ENCODE data around the gene PARP14.

Gene PARP14

DNA sequence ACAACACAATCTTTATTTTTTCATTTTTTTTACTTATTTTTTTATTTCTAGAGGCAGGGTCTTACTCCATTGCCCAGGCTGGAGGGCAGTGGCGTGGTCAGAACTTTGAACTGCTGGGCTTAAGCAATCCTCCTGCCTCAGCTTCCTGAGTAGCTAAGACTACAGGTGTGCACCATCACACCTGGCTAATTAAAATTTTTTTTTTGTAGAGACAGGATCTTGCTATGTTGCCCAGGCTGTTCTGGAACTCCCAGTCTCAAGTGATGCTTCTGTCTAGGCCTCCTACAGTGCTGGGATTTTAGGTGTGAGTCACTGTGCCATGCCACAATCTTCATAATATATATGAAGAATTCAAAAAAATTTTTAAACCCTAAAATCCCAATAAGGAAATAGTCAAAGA lies 92.2 kb downstream of the PARP14 start:
- WGBS, 2 experiments (ENCODE audit: insufficient coverage in 2 of 2): 71 to 100% methylated on average over 1 of the region's 1 CpG

DNA sequence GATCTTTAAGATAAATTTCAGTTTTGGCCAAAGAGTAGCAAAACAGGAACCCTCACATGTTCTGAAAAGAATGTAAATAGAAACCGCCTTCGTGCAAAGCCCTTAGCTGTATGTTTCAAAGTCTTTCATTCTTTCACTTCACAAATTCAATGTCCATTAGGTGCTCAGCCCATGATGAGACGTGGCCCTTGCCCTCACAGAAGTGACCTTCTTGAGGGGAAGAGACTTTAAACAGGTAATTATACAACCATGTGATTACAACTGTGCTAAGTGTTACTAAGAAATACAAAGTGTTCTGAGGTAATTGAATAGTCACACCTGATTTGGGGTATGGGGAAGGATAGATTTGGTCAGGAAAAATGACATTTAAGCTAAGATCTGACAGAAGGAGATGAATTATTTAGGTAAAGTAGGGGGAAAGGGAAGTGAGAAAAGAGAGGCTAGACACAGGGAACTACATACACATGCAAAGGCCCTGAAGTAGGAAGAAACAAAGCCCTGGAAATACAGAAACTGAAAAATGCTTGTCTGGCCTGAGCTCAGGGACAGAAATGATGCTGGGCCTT lies 93.4 kb downstream of the PARP14 start:
- no peak overlapping the region for H3K27ac ChIP-seq (ENCODE audit: low read depth, low read length, severe bottlenecking)
- H3K36me3 ChIP-seq (ENCODE audit: control insufficient read depth, insufficient read depth, low read length): no peaks in the 10 kb centered on the region
- 100% methylated on average over 2 of the region's 3 CpGs; no CpG with 5 or more reads in 1 of the 2 experiments for WGBS, 2 experiments (ENCODE audit: insufficient coverage in 2 of 2)

More for the DNA sequence above, 92.2 kb downstream of the PARP14 start:
- no peak overlapping the region for H3K4me3 ChIP-seq (ENCODE audit: extremely low read depth, insufficient read depth, low read length, poor library complexity, severe bottlenecking)
- no peaks in the 10 kb centered on the region for H3K4me1 ChIP-seq (ENCODE audit: control insufficient read depth, insufficient read depth, low read length, poor library complexity, severe bottlenecking)
- H3K36me3 ChIP-seq (ENCODE audit: control insufficient read depth, insufficient read depth, low read length): no peaks in the 10 kb centered on the region
- no peak overlapping the region for H3K27ac ChIP-seq (ENCODE audit: low read depth, low read length, severe bottlenecking)
- H3K9me3 ChIP-seq (ENCODE audit: control insufficient read depth, low read length): no peaks in the 10 kb centered on the region

DNA sequence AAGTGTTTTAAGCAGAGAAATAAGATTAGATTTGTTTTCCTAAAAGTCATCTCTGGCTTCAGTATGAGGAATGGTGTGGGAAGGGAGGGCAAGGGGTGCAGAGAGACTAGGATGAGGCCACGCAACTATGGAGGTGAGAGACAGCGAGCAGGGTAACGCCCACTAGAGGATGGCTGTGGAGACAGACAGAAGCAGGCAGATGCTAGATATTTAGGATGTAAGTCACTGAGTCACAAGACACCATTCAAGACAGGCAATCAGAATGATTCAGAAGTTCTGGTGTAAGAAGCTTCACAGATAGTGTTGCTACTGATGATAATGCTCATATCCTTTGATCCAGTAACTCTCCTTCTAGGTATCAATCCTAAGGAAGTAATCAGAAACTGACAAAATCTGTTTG lies 93.9 kb downstream of the PARP14 start:
- 81 to 94% methylated on average over 3 of the region's 3 CpGs for whole genome bisulfite sequencing, 2 experiments (ENCODE audit: insufficient coverage in 2 of 2)
- Histone ChIP-seq H3K4me3 (ENCODE audit: extremely low read depth, insufficient read depth, low read length, poor library complexity, severe bottlenecking) (no peak overlapping the region), H3K36me3 (ENCODE audit: control insufficient read depth, insufficient read depth, low read length) (no peaks in the 10 kb centered on the region), H3K9me3 (ENCODE audit: control insufficient read depth, low read length) (no peaks in the 10 kb centered on the region), H3K27ac (ENCODE audit: low read depth, low read length, severe bottlenecking) (no peak overlapping the region), H3K4me1 (ENCODE audit: control insufficient read depth, insufficient read depth, low read length, poor library complexity, severe bottlenecking) (no peaks in the 10 kb centered on the region)

More for the DNA sequence above, 93.4 kb downstream of the PARP14 start:
- Histone ChIP-seq H3K4me3 (ENCODE audit: extremely low read depth, insufficient read depth, low read length, poor library complexity, severe bottlenecking) (no peak overlapping the region), H3K4me1 (ENCODE audit: control insufficient read depth, insufficient read depth, low read length, poor library complexity, severe bottlenecking) (no peaks in the 10 kb centered on the region), H3K9me3 (ENCODE audit: control insufficient read depth, low read length) (no peaks in the 10 kb centered on the region)

DNA sequence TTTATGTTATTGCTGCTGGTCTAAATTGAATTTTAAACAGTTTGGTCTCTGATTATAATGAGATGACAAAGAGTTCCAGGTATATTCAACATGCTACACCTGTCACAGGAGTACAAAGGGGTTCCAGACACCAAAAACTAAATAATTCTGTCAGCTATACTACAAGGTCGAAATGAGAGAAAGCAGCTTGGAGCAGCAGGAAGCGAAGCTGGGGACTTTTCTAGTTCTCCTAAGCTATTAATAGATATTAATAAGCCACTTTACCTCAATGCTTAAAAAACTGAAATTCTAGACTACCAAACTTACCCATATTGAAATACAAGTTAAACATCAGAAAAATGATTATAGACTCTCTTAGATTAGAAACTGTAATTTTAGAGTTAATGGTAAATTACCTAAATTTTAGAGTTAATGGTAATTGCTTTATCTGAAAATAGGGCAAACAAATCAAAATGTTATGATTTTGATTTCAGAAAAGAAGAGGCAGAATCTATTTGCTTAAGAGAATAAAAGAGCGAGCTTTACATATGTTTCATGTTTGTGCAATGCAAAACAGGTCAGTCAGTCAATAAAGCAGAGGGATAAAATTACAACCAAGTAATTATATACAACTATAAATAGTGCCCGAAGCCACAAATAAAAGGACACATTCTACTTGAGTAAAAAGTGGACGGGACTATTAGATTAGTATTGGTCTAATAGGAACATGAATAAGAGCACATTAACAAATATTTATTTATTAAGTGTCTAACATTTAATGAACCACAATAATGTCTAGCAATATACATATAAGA lies 96.2 kb downstream of the PARP14 start:
- no peak overlapping the region for H3K4me3 ChIP-seq (ENCODE audit: extremely low read depth, insufficient read depth, low read length, poor library complexity, severe bottlenecking)
- H3K27ac ChIP-seq (ENCODE audit: low read depth, low read length, severe bottlenecking): no peak overlapping the region
- H3K9me3 ChIP-seq (ENCODE audit: control insufficient read depth, low read length): no peaks in the 10 kb centered on the region
- no peaks in the 10 kb centered on the region for H3K4me1 ChIP-seq (ENCODE audit: control insufficient read depth, insufficient read depth, low read length, poor library complexity, severe bottlenecking)
- WGBS, 2 experiments (ENCODE audit: insufficient coverage in 2 of 2): 80 to 100% methylated on average over 1 of the region's 5 CpGs
- H3K36me3 ChIP-seq (ENCODE audit: control insufficient read depth, insufficient read depth, low read length): no peaks in the 10 kb centered on the region

DNA sequence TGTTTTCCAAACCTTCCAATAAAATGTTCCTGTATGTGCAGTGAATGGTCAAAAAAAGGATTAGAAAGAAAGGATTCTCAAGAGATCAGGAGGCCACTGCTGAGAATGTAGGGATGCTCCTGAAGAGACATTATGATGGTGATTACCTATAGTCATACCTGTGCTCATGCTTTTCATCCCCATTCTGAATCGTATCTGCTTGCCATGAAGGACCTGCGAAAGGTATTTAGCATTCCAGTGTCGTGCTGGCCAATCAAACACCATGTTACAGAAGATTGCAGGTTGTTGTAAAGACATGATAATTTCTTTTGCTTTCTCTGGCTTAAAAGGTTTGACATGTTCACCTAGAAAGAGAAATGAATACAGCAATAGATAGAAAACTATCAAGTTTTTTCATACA lies 96.9 kb downstream of the PARP14 start:
- Histone ChIP-seq H3K9me3 (ENCODE audit: control insufficient read depth, low read length) (no peaks in the 10 kb centered on the region), H3K36me3 (ENCODE audit: control insufficient read depth, insufficient read depth, low read length) (no peaks in the 10 kb centered on the region), H3K4me3 (ENCODE audit: extremely low read depth, insufficient read depth, low read length, poor library complexity, severe bottlenecking) (no peak overlapping the region), H3K4me1 (ENCODE audit: control insufficient read depth, insufficient read depth, low read length, poor library complexity, severe bottlenecking) (no peaks in the 10 kb centered on the region), H3K27ac (ENCODE audit: low read depth, low read length, severe bottlenecking) (no peak overlapping the region)
- WGBS, 2 experiments (ENCODE audit: insufficient coverage in 2 of 2): 60 to 80% methylated on average over 1 to 2 of the region's 3 CpGs

Data from mesodermal cell (in vitro differentiated cells).